GM12878 (cell line): ENCODE data around the gene HSD11B1L.

Experiments used
- EZH2 ChIP-seq: IDR thresholded peaks from 2 replicates; pipeline ENCODE4 v1.6.1; 2012; ENCODE audit warnings: low read depth, mild to moderate bottlenecking, control low read depth, inconsistent platforms, low read length, borderline replicate concordance; ENCODE audit not compliant: control insufficient read depth
- GABPA ChIP-seq: IDR thresholded peaks from 2 replicates; pipeline ENCODE4 v1.6.1; 2014; ENCODE audit warnings: antibody characterized with exemption, low read depth, mild to moderate bottlenecking, inconsistent platforms
- POLR2A ChIP-seq: IDR thresholded peaks from 2 replicates; pipeline ENCODE4 v1.6.1; 2011; ENCODE audit warnings: low read depth, mild to moderate bottlenecking, low read length
- POLR2AphosphoS5 ChIP-seq: IDR thresholded peaks from 2 replicates; pipeline ENCODE4 v1.6.1; 2011; ENCODE audit warnings: mild to moderate bottlenecking, low read length, inconsistent platforms
- TAF1 ChIP-seq: IDR thresholded peaks from 2 replicates; pipeline ENCODE4 v1.6.1; 2011; ENCODE audit warnings: mild to moderate bottlenecking, low read depth, low read length, borderline replicate concordance
- YY1 ChIP-seq: IDR thresholded peaks from 2 replicates; pipeline ENCODE4 v1.6.1; 2011; ENCODE audit warnings: low read depth, mild to moderate bottlenecking, low read length
- TF ChIP-seq, protein P1 (sequence below), 3 experiments: IDR thresholded peaks in 2 of 3; conservative IDR thresholded peaks in 1 of 3; 2 replicates each; pipeline ENCODE4 v1.5.1; 2011; ENCODE audit warnings: low read depth in 3 of 3, low read length in 3 of 3, mild to moderate bottlenecking in 3 of 3, control low read depth in 2 of 3, moderate library complexity in 2 of 3, inconsistent platforms in 1 of 3, mixed read lengths in 1 of 3; ENCODE audit not compliant: control insufficient read depth in 2 of 3, insufficient read depth in 1 of 3; ENCODE audit errors: extremely low read depth in 1 of 3
- TF ChIP-seq, protein P2 (sequence below): IDR thresholded peaks from 2 replicates; pipeline ENCODE4 v1.6.1; 2011; ENCODE audit warnings: borderline replicate concordance, low read depth, mild to moderate bottlenecking, moderate library complexity, mixed read lengths, low read length; ENCODE audit not compliant: insufficient read depth; ENCODE audit errors: extremely low read length

DNA sequence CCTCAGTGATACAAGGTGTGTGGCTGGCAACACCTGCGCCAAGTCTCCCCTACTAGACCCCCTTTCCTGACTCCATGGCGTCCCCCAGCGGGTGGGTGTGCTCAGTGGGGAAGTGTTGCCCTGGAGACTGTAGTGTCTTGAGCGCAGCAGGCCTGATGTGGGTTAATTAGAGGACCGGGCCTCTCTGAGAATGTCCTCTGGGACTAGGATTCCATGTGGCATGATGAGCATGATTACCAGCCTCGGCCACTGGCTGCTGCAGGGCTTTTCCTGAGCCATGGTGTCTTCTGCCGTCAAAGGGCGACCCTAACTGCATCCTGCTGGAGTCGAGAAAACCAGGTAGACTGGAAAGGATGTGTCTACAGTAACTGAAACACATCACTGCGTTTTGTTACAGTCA is 28.6 kb upstream of the HSD11B1L start:
- TF ChIP-seq EZH2 (no peak), TAF1 (no peak), POLR2A (no peak), YY1 (no peak), GABPA (no peak), POLR2AphosphoS5 (no peak)
- TF ChIP-seq, protein P1, sequence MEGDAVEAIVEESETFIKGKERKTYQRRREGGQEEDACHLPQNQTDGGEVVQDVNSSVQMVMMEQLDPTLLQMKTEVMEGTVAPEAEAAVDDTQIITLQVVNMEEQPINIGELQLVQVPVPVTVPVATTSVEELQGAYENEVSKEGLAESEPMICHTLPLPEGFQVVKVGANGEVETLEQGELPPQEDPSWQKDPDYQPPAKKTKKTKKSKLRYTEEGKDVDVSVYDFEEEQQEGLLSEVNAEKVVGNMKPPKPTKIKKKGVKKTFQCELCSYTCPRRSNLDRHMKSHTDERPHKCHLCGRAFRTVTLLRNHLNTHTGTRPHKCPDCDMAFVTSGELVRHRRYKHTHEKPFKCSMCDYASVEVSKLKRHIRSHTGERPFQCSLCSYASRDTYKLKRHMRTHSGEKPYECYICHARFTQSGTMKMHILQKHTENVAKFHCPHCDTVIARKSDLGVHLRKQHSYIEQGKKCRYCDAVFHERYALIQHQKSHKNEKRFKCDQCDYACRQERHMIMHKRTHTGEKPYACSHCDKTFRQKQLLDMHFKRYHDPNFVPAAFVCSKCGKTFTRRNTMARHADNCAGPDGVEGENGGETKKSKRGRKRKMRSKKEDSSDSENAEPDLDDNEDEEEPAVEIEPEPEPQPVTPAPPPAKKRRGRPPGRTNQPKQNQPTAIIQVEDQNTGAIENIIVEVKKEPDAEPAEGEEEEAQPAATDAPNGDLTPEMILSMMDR (IDR thresholded peaks at IDR 0.05 in 2 of 3, conservative IDR thresholded peaks at IDR 0.05 in 1 of 3; ENCODE audit: control insufficient read depth in 2 of 3, extremely low read depth in 1 of 3, insufficient read depth in 1 of 3, low read depth in 3 of 3, low read length in 3 of 3) = no peak
- TF ChIP-seq, protein P2, sequence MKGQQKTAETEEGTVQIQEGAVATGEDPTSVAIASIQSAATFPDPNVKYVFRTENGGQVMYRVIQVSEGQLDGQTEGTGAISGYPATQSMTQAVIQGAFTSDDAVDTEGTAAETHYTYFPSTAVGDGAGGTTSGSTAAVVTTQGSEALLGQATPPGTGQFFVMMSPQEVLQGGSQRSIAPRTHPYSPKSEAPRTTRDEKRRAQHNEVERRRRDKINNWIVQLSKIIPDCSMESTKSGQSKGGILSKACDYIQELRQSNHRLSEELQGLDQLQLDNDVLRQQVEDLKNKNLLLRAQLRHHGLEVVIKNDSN = no peak
